SU-DHL-6 (cell line): ENCODE data around the gene SUPT3H.

Experiments used
- H2AFZ ChIP-seq: fragments of 200-600 bp; sonication (generic); 2 replicates; pipeline ENCODE4 v1.6.1; 2014; ENCODE audit warnings: low read depth, mild to moderate bottlenecking, moderate library complexity, mixed read lengths, antibody characterized with exemption, low read length; ENCODE audit not compliant: severe bottlenecking
- H3F3A ChIP-seq: fragments of 200-600 bp; shearing (Covaris generic); 2 replicates; pipeline ENCODE4 v1.6.0; 2016; ENCODE audit warnings: antibody characterized with exemption, mild to moderate bottlenecking; ENCODE audit not compliant: insufficient read depth
- H3K27ac ChIP-seq: fragments of 200-600 bp; sonication (generic); 2 replicates; pipeline ENCODE4 v1.5.1; 2016; ENCODE audit warnings: low read depth, mild to moderate bottlenecking, low read length, moderate library complexity, mixed read lengths
- H3K27me3 ChIP-seq: fragments of 200-600 bp; sonication (generic), shearing (Covaris generic); 2 replicates; pipeline ENCODE4 v1.6.0; 2014; ENCODE audit warnings: mild to moderate bottlenecking, low read length
- H3K36me3 ChIP-seq: fragments of 200-600 bp; sonication (generic); 2 replicates; pipeline ENCODE4 v1.6.1; 2014; ENCODE audit warnings: mild to moderate bottlenecking, low read length, mixed read lengths
- H3K4me2 ChIP-seq: fragments of 300-600, 200-600 bp; shearing (Covaris generic), sonication (generic); 2 replicates; pipeline ENCODE4 v1.6.0; 2014; ENCODE audit warnings: low read length, low read depth, mild to moderate bottlenecking; ENCODE audit not compliant: poor library complexity, severe bottlenecking
- H3K4me3 ChIP-seq: fragments of 200-600 bp; sonication (generic); 2 replicates; pipeline ENCODE4 v1.5.1; 2014; ENCODE audit warnings: antibody characterized with exemption, low read length, mild to moderate bottlenecking, mixed read lengths; ENCODE audit not compliant: insufficient read depth, poor library complexity, severe bottlenecking
- H3K79me2 ChIP-seq: fragments of 200-600 bp; sonication (generic); 2 replicates; pipeline ENCODE4 v1.6.1; 2014; ENCODE audit warnings: mild to moderate bottlenecking, low read length, moderate library complexity; ENCODE audit not compliant: insufficient read depth
- H3K9ac ChIP-seq: fragments of 200-600 bp; sonication (generic); 2 replicates; pipeline ENCODE4 v1.7.0; 2014; ENCODE audit warnings: mild to moderate bottlenecking, low read length
- H3K9me2 ChIP-seq: fragments of 200-600 bp; sonication (generic); replicated peaks from 2 replicates; pipeline ENCODE4 v1.6.1; 2014; ENCODE audit warnings: low read length; ENCODE audit not compliant: insufficient read depth
- H3K9me3 ChIP-seq: fragments of 200-600 bp; sonication (generic); 2 replicates; pipeline ENCODE4 v1.6.1; 2014; ENCODE audit warnings: low read length, mixed read lengths; ENCODE audit not compliant: insufficient read depth
- H4K20me1 ChIP-seq: fragments of 200-600 bp; sonication (generic); 2 replicates; pipeline ENCODE4 v1.6.1; 2014; ENCODE audit warnings: low read depth, mild to moderate bottlenecking, antibody characterized with exemption, low read length, moderate library complexity, mixed read lengths
- CTCF ChIP-seq: fragments of 200-600 bp; sonication (generic); IDR thresholded peaks from one replicate; pipeline ENCODE4 v1.5.1; 2017; ENCODE audit warnings: antibody characterized with exemption, mild to moderate bottlenecking, low read length, moderate library complexity; ENCODE audit not compliant: insufficient read depth, poor library complexity, severe bottlenecking
- EZH2phosphoT487 ChIP-seq: fragments of 200-600 bp; sonication (generic), shearing (Covaris generic); conservative IDR thresholded peaks from 2 replicates; pipeline ENCODE4 v1.6.1; 2018; ENCODE audit warnings: mild to moderate bottlenecking, antibody characterized with exemption, low read length, moderate library complexity, mixed read lengths

The SUPT3H gene

GRCh38 chr6:44951253-44951747 is 426.4 kb downstream of the SUPT3H start:
- Histone ChIP-seq H3K79me2 (no peaks in the 10 kb centered on the region), H3K36me3 (no peaks in the 10 kb centered on the region), H3K4me2 (no peak overlapping the region), H3K9me3 (peaks cover 11% of the 10 kb centered on the region; the same call in 1 of the 2 replicates), H3K9me2 (no peaks in the 10 kb centered on the region), H3K27me3 (no peaks in the 10 kb centered on the region), H3K4me3 (no peak overlapping the region), H4K20me1 (no peaks in the 10 kb centered on the region), H3K9ac (no peak overlapping the region), H3F3A (no peaks in the 10 kb centered on the region), H3K27ac (no peak overlapping the region), H2AFZ (no peak overlapping the region)
- TF ChIP-seq EZH2phosphoT487 (no peak), CTCF (no peak)

- no peak overlapping the region for H2AFZ ChIP-seq
- no peaks in the 10 kb centered on the region for H3F3A ChIP-seq
- no peaks in the 10 kb centered on the region for H4K20me1 ChIP-seq
- H3K4me3 ChIP-seq, result no peak overlapping the region
- H3K9ac ChIP-seq, result no peak overlapping the region
- TF ChIP-seq CTCF (no peak), EZH2phosphoT487 (no peak)
- H3K9me3 ChIP-seq, result peaks cover 11% of the 10 kb centered on the region; the same call in 1 of the 2 replicates
- no peaks in the 10 kb centered on the region for H3K9me2 ChIP-seq
- no peak overlapping the region for H3K4me2 ChIP-seq
- no peaks in the 10 kb centered on the region for H3K79me2 ChIP-seq
- H3K36me3 ChIP-seq, result 0 out of 2 replicates have a peak, but pooled peaks cover 2% of the 10 kb centered on the region
- no peak overlapping the region for H3K27ac ChIP-seq
- no peaks in the 10 kb centered on the region for H3K27me3 ChIP-seq
Measured at GRCh38 chr6:44949596-44950201, 428.0 kb downstream of the SUPT3H start.

- no peak for TF ChIP-seq CTCF
- no peak for TF ChIP-seq EZH2phosphoT487
Measured at GRCh38 chr6:44943541-44943940, 434.2 kb downstream of the SUPT3H start.

More at GRCh38 chr6:44943541-44943940, 434.2 kb downstream of the SUPT3H start:
- no peaks in the 10 kb centered on the region for H4K20me1 ChIP-seq
- H3K27ac ChIP-seq, result no peak overlapping the region
- no peaks in the 10 kb centered on the region for H3K9me2 ChIP-seq
- H3K4me3 ChIP-seq, result no peak overlapping the region
- no peaks in the 10 kb centered on the region for H3F3A ChIP-seq
- H3K9ac ChIP-seq, result no peak overlapping the region
- H3K79me2 ChIP-seq, result no peaks in the 10 kb centered on the region
- H3K27me3 ChIP-seq, result no peaks in the 10 kb centered on the region
- no peak overlapping the region for H3K4me2 ChIP-seq
- H3K36me3 ChIP-seq, result 0 out of 2 replicates have a peak, but pooled peaks cover 2% of the 10 kb centered on the region
- H2AFZ ChIP-seq, result no peak overlapping the region
- H3K9me3 ChIP-seq, result 0 out of 2 replicates have a peak, but pooled peaks cover 3% of the 10 kb centered on the region
